Skeletal muscle tissue (tissue), 4 donors: ENCODE results near the gene SFT2D3. TPM values are rescaled to one million over a fixed set of nuclear protein-coding genes. Genes with fewer than 3 reads are reported as not detected.

ENCODE experiments used
- H3K27ac ChIP-seq: one replicate; pipeline ENCODE4 v1.7.0; 2013; ENCODE audit warnings: mild to moderate bottlenecking, low read depth, low read length, inconsistent platforms
- H3K27me3 ChIP-seq, 3 donors: one replicate each; pipeline ENCODE4 v1.7.0; 2013; ENCODE audit warnings: low read length in 3 of 3; ENCODE audit not compliant: control insufficient read depth in 3 of 3, insufficient read depth in 3 of 3
- H3K36me3 ChIP-seq, 3 donors: one replicate each; pipeline ENCODE4 v1.7.0; 2013; ENCODE audit warnings: low read length in 3 of 3; ENCODE audit not compliant: control insufficient read depth in 3 of 3, insufficient read depth in 3 of 3
- H3K4me1 ChIP-seq, 3 donors: one replicate each; pipeline ENCODE4 v1.7.0; 2013; ENCODE audit warnings: low read length in 3 of 3, mild to moderate bottlenecking in 3 of 3; ENCODE audit not compliant: control insufficient read depth in 3 of 3, insufficient read depth in 3 of 3
- H3K4me3 ChIP-seq, 3 donors: one replicate each; pipeline ENCODE4 v1.7.0; 2013; ENCODE audit warnings: low read length in 3 of 3
- H3K9ac ChIP-seq, 3 donors: one replicate each; pipeline ENCODE4 v1.7.0; 2013; ENCODE audit warnings: low read length in 3 of 3, mild to moderate bottlenecking in 3 of 3, moderate library complexity in 2 of 3, low read depth in 1 of 3
- H3K9me3 ChIP-seq, 3 donors: one replicate each; pipeline ENCODE4 v1.7.0; 2013; ENCODE audit warnings: low read length in 3 of 3; ENCODE audit not compliant: control insufficient read depth in 3 of 3
- total RNA-seq: library from RNA; depleted of rRNA; stranded (reverse); fragments of >200 nt; gene quantifications from one replicate; pipeline ENCODE4 v1.2.3, GENCODE V29; 2014
- donor health status: Osteomylitis.

The SFT2D3 gene
- total RNA-seq, 1 donor from 2014 or later = 7.8 TPM

- Histone ChIP-seq H3K36me3 (no peaks in the 10 kb centered on the region), H3K4me1 (peaks cover 11 to 27% (median 18%) of the 10 kb centered on the region in 3 donors), H3K9ac (peak overlapping the region in 1 of 3 donors; percentile 73), H3K27me3 (peaks cover 0 to 28% (median 9%) of the 10 kb centered on the region in 3 donors), H3K9me3 (no peaks in the 10 kb centered on the region), H3K4me3 (peak overlapping the region; percentile 42 to 65 (median 62)), H3K27ac (no peak overlapping the region)
Observed at GRCh38 chr2:127681288-127681804, 20.0 kb upstream of the SFT2D3 start.

GRCh38 chr2:127681976-127682857 is 19.1 kb upstream of the SFT2D3 start:
- Histone ChIP-seq H3K4me1 (peaks cover 7 to 21% (median 11%) of the 10 kb centered on the region in 3 donors), H3K36me3 (no peaks in the 10 kb centered on the region), H3K9ac (no peak overlapping the region), H3K9me3 (no peaks in the 10 kb centered on the region), H3K27ac (no peak overlapping the region), H3K4me3 (no peak overlapping the region), H3K27me3 (peaks cover 0 to 20% (median 3%) of the 10 kb centered on the region in 3 donors)

GRCh38 chr2:127683056-127683455 is 18.2 kb upstream of the SFT2D3 start:
- Histone ChIP-seq H3K9ac (no peak overlapping the region), H3K27ac (no peak overlapping the region), H3K4me3 (no peak overlapping the region), H3K27me3 (peaks cover 0 to 17% (median 3%) of the 10 kb centered on the region in 3 donors), H3K4me1 (peaks cover 7 to 21% (median 11%) of the 10 kb centered on the region in 3 donors), H3K9me3 (no peaks in the 10 kb centered on the region), H3K36me3 (no peaks in the 10 kb centered on the region)

- Histone ChIP-seq H3K9me3 (no peaks in the 10 kb centered on the region), H3K9ac (no peak overlapping the region), H3K36me3 (no peaks in the 10 kb centered on the region), H3K4me3 (no peak overlapping the region), H3K27ac (no peak overlapping the region), H3K4me1 (peaks cover 7 to 21% (median 11%) of the 10 kb centered on the region in 3 donors), H3K27me3 (peaks cover 0 to 10% (median 0%) of the 10 kb centered on the region in 3 donors)
Observed at GRCh38 chr2:127683757-127684156, 17.5 kb upstream of the SFT2D3 start.

GRCh38 chr2:127685410-127686080 is 15.8 kb upstream of the SFT2D3 start:
- Histone ChIP-seq H3K27me3 (peaks cover 0 to 6% (median 0%) of the 10 kb centered on the region in 3 donors), H3K36me3 (no peaks in the 10 kb centered on the region), H3K4me3 (no peak overlapping the region), H3K9me3 (no peaks in the 10 kb centered on the region), H3K4me1 (peaks cover 7 to 14% (median 11%) of the 10 kb centered on the region in 3 donors), H3K9ac (no peak overlapping the region), H3K27ac (no peak overlapping the region)

GRCh38 chr2:127688405-127688804 is 12.9 kb upstream of the SFT2D3 start:
- Histone ChIP-seq H3K27ac (no peak overlapping the region), H3K27me3 (no peaks in the 10 kb centered on the region), H3K9ac (no peak overlapping the region), H3K9me3 (no peaks in the 10 kb centered on the region), H3K4me1 (peaks cover 0 to 3% (median 0%) of the 10 kb centered on the region in 3 donors), H3K36me3 (no peaks in the 10 kb centered on the region), H3K4me3 (no peak overlapping the region)

GRCh38 chr2:127690696-127691095 is 10.6 kb upstream of the SFT2D3 start:
- H3K4me3 ChIP-seq = no peak overlapping the region
- H3K36me3 ChIP-seq = no peaks in the 10 kb centered on the region
- H3K9ac ChIP-seq = no peak overlapping the region
- no peak overlapping the region for H3K27ac ChIP-seq
- H3K4me1 ChIP-seq = no peaks in the 10 kb centered on the region
- H3K9me3 ChIP-seq = no peaks in the 10 kb centered on the region
- H3K27me3 ChIP-seq = no peaks in the 10 kb centered on the region

GRCh38 chr2:127694986-127695385 is 6.3 kb upstream of the SFT2D3 start:
- Histone ChIP-seq H3K36me3 (no peaks in the 10 kb centered on the region), H3K9me3 (no peaks in the 10 kb centered on the region), H3K9ac (peak overlapping the region in 1 of 3 donors; percentile 23), H3K4me3 (no peak overlapping the region), H3K27me3 (no peaks in the 10 kb centered on the region), H3K27ac (no peak overlapping the region), H3K4me1 (peaks cover 0 to 2% (median 0%) of the 10 kb centered on the region in 3 donors)

- Histone ChIP-seq H3K27ac (no peak overlapping the region), H3K9ac (peak overlapping the region in 2 of 3 donors; percentile 23 to 57), H3K27me3 (no peaks in the 10 kb centered on the region), H3K4me1 (peaks cover 7 to 8% (median 7%) of the 10 kb centered on the region in 3 donors), H3K9me3 (no peaks in the 10 kb centered on the region), H3K4me3 (peak overlapping the region in 2 of 3 donors; percentile 40 to 58), H3K36me3 (no peaks in the 10 kb centered on the region)
Observed at GRCh38 chr2:127695491-127696472, 5.5 kb upstream of the SFT2D3 start.
